HG02798 (cell line): ENCODE results near the gene GGT1.
A peak's percentile ranks its signal among the peaks of the same experiment; 100 is the strongest.
"Not testable (repeated sequence)": the region's sequence is repeated elsewhere in the genome, so short reads cannot be mapped to it uniquely, and the experiment has no call there.

Source experiments
- ATAC-seq: cut with Tn5 transposase; IDR thresholded peaks from one replicate; pipeline ENCODE4 v1.9.1; 2021; ENCODE audit warnings: mild to moderate bottlenecking; ENCODE audit not compliant: unreplicated experiment, poor library complexity

Gene GGT1

DNA sequence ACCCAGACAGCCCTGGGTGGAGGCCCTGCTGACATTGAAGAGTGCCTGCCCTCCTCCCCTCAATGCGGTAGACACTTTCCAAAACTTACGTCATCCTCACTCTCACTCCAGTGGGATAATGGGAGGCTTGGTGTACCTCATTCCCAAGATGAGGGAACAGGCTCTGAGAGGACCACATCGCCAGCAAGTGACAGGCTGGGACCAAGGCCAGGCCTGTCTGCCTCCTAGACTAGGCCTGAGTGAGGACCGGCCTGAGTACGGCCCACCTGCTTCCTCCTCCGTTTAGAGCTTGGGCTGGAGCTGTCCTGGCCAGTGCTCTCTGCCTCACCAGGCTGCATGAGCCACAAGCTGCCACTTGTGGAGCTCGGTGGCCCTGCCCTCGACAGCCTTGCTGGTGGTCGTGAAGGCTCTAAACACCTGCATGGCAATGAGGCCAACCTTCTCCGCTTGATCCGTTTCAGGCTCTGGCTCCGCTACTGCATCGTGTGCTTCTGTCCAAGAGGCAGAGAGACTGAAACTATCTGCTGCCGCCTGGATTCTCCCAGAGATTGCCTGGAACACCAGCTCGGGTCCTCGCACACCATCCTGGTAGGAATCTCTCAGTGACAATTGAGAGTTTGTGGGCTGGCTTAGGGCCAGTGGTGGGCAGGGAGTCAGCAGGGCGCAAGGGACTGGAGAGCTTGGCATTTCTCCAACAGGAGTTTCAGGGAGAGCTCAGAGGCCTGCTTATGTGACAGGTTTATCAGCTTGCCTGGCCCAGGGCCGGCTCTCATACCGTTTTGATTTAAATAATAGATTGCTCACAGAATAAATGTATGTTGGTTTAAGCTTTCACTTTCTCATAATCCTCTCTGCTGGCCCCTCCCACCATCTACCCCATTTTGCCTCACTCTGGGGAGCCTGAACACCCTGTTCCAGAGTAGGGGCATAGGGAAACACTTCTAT lies 19.5 kb upstream of the GGT1 start:
- no peak for ATAC-seq

DNA sequence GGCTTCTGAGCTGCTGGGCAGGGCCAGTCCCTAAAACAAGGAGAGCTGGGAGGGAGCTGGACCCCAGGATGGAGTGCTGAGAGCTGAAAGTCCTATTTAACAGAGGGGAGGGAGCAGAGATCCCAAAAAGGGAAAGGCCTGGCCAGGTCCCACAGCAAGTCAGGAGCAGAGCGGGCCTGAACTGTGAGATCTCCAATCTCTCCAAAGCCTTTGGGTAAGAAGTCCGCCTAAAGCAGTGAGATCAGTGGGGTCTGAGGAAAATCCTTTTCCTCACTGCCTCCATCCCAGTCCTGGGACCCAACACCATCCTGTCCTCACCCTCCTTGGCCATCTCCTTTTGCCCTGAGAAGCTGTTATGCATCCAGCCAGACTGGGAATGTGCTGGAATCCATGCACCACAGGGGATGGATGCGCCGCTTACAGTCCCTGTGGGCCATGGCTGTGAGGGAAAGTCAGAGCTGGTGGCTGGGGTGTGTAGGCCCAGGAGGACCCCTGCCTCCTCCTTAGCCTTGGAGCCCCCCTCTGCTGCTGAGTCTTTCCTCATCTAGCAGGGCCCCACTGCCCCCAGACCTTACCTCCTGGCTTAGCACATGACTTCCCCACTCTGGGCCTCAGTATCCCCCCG lies 18.7 kb upstream of the GGT1 start:
- no peak for ATAC-seq

DNA sequence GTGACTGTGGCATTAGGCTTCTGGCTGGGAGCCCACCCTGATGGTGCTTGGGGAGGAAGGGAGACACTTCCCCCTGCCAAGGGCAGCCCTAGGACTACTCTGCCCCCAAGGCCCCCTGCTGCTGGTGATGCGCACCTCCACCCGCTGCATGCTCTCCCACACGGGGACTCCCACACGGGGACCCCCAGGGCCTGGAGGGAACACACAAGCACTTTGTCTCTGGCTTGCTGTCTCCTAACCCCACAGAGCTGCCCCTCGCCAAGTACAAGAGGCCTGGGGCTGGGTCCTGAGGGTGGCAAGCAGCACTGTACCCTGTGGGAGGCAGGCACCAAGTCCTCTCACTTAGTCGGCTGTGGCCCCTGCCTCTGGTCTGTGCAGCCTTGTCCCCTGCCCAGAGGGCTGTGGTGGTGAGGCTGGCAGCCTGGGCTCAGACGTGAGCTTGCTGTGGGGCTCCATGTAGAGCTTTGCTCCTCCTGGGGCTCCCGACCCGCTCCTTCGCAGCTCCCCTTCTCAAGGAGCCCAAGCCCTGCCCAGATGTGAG lies 18.1 kb upstream of the GGT1 start:
- no peak for ATAC-seq

DNA sequence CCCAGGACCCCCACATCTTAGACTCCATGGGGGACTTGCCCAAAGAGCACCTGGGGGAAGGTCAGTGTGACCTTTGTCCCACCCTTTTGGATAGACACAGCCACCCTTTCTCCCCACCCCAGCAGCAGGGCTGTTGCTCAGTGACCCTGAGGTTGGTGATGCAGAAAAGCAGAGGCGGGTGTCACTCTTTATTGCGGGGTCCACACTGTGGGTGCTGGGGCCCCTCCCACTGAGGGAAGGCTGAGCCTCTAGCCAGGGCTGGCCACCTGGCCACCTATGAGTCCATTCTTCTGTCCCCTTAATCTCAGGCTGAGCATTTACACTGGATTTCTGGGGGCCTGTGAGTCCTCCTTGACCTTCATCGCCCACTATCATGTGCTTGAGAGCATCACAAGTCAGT lies 17.5 kb upstream of the GGT1 start:
- ATAC-seq, result no peak

DNA sequence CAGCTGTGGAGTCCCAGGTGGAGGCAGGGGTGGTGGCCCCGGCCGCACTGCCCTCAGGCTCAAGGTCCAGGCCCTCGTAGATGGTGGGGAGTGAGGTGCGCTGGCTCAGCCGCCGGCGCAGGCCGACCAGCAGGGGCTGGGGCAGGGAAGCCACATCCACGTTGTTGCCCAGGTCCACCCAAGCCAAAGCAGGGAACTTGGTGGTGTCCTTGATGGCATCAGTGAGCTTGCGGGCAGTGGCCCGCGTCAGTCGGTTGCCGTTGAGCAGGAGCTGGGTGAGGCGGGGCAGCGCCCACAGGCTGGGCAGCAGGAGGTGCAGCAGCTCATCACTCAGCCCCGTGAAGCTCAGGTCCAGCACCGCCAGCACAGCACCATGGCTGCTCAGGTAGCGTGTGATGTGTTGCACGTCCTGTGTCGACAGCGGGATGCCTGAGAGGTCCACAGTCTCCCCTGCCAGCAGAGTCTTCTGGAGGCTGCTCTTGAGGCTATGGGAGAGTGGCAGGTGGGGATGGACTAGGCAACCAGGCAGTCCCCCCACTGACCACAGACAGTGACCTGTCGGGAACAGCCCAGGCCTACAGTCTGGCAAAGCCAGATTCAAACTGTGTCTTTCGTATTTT lies 17.0 kb upstream of the GGT1 start:
- no peak for ATAC-seq

DNA sequence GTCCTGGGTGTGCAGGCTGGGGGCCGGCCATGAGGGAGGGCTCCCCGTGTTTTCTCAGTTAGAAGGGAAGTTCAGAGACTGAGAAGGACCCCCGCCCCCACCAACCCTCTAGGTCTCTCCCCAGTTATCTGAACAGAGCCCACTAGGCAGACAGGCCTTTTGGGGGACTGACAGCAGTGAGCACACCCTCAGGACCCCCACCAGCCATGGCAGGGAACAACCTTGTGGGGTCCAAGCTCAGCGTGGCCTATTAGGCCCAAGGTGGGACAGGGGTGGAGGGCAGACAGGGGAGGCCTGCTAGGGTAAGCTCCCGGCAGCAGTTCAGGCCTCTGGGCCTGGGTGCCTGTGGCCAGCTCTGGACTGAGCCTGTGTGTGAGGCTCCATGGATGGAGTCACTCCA lies 15.7 kb upstream of the GGT1 start:
- ATAC-seq, result no peak

DNA sequence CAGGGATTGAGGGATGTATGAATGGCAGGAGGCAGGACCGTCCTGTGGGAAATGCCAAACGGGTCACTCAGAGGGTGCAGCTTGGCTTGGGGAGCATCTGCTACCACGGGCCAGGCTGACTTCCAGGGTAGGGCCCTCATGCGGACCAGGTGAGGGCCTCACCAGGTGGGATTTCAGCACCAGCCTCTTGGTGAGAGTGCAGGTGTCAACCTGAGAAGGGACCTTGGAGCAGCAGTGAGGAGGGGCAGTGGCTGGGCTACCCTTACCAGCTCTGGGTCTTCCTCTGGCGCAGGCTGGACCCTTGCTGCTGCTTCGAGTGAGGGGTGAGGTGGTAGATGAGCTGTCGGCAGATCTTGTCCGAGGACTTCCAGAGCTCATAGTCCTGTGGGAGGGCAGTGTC lies 15.0 kb upstream of the GGT1 start:
- no peak for ATAC-seq

DNA sequence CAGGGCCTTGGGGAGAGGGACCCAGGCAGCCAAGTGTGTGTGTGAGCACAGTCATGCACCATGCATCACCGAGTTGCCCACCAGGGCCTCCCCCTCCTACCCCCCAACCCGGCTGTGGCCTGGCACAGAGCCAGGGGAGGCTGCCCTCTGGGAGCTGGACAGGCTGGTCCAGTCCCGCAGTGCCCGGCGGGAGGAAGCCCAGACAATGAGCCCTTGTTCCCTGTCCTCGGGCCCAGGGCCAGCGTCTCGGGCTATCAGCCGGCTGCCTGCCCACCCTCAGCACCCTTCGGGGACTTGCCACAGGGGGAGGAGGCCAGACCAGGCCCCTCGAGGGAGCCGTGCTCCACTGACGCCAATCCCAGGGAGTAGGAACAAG lies 14.6 kb upstream of the GGT1 start:
- no peak for ATAC-seq

DNA sequence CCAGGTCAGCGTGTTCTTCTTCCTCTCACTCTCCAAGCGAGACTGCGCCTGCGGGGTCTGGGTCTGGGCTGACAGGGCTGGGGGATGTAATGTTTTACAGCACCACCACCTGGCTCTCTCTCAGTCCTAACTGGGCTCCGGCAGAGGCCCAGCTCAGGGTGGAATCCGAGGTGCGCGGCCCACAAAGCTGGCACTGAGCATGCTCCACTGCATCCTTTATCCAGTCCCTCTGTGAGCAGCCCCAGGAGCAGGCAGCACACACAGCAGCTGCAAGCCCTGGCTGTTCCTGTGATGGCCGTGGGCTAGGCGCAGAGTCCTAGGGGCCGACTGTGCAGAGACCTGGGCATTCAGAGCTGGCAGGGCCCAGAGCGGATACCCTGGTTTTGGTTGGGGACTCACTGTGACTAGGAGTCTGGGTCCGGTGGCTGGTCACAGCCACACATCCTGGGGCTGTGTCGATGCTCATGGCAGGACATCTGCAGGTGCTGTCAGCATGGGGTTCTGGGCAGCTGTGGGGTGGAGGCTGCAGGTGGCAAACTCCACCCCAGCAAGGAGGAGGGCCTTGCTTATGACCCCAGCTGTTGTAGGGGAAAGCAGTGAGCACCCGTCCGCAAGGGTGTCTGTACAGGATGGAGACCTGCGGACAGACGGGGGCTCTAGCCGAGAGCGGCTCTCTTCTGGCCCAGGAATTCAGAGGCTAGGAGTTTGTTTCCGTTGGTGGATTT lies 14.1 kb upstream of the GGT1 start:
- no peak for ATAC-seq

DNA sequence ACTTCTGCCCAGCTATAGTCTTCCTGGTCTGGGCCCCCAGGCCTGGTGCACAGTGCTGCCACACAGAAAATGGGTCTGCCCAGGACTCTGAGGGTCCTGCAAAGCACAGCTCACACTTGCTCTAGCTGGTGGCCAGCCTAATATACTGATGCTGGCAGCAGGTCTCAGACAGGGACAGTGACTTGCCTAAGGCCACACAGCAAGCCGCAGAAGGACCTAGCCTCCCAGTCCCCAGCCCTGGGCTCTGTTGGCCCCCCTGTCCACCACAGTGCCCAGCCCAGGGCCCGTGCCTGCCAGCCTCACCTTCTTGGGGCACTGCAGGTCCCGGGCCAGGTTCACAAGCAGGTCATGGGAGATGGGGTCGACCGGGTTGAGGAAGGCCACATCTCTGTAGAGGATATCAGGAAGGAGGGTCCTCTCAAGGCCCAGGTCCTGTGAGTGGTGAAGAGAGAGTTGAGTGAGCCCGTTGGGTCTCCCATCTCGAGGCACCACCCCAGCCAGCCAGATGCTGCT lies 13.4 kb upstream of the GGT1 start:
- no peak for ATAC-seq

DNA sequence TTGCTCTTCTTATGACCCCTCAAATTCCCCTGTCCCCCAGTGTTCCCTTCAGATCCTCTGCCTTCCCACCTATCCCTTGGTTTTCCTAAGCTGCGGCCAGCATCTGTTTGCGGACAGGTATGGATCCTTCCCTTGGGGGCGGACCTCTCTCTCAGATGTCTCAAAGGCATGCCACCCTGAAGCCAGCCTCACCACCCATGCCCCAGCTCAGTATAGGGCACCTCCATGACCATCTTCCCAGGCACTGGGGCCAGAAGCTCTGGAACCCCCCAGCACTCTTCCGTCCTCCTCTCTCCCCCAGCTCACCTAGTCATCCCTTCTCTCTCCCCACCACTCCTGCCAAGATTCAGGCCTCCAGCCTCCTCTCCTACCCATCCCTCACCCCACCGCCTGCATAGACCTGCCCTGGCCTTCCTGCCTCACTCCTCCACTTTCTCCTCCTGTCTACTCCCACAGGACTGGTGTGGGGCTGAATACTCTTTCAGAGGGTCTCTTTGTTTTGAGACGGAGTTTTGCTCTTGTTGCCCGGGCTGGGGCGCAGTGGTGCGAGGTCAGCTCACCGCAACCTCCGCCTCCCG lies 12.3 kb upstream of the GGT1 start:
- ATAC-seq, result no peak

DNA sequence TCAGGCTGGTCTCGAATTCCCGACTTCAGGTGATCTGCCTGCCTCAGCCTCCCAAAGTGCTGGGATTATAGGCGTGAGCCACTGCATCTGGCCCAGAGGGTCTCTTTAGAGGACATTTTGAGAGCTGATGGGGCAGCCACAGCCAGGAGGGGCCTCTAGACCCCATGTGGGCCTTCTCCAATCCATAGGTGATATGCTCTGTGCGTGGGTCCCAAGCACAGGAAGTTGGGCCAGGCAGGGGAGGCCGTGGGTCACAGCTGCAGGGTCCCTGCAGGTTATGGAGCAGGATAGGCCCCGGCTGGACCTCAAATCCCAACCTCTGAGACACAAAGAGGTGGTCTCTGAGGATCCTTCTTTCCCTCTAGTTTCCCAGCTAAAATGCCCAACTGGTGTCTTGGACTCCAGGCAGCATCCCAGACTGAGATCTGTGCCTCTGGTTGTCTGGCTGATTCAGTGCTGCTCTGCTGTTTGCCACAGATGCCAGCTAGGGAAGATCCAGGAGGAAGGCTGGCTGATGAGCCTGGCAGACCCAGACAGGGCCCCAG lies 11.6 kb upstream of the GGT1 start:
- ATAC-seq, result no peak

DNA sequence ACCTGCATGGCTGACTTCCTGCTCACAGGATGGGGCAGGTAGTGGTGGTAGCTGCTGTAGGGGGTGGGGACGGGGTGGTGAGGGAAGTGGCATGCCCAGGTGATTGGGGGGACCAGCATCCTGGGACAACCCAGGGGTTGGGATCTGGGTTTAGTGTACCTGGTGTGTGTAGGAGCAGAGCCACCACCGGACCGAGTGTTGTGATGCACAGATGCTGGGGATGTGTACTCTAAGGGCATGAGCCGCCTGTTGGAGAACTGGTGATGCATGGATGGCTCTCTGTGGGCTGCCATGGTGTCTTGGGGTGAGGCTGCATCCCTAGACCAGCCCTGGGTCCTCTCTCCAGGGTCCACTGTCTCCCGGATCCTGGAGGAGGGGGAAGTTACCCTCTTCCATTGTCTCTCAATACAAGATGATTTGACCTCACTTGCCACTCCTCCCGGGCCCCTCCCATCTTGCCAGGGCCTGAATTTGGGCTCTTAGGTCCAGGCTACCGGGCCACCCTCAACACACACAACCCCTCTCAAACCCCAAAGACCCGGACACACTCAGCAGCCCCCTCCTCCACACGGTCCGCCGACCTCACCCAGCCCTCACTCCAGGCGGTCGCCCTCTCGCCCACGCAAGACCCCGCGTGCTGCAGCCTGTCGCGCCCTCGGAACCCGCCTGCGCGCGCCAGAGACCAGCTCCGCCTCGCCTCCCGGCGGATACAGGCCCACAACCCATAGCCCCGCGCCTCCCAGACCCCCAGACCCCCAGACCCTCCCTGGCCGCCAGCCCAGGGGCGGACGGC lies 10.7 kb upstream of the GGT1 start:
- ATAC-seq, result peak; percentile 5

DNA sequence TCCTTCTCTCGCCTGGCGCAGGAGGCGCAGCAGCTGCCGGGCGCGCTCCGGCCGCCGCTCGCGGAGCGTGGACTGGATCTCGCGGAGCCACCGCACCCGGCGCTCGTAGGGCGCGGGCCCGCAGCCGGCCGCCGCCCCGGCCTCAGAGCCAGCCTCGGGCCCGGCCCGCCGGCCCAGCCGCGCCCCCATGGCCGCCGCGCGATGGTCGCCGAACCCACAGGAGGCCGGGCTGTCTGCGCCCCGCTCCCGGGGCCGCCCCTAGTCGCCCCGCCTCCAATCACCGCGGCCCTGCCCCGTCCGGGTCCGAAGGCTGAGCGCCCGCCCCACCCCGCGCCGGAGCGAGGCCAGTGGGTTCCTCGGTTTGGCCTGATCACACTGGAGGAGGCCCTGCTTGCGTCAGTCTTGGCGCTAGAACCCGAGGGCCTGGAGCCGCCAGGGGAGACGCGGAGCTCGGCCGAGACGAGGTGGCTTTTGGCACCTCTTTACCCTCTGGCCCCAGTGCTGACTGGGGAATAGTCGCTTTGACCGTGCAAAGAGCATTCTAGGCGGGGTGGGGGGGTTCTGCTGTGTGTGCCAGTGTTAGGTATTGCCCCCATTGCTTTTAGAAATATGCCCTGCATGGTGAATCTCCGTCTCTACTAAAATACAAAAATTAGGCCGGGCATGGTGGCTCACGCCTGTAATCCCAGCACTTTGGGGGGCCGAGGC lies 10.0 kb upstream of the GGT1 start, which contains the start of gene LRRC75B:
Gene LRRC75B (minus strand): TSS at position 223 of the 708 bp plus-strand sequence. CDS start 34 bp downstream, at position 189.
- peak; percentile 74 for ATAC-seq

DNA sequence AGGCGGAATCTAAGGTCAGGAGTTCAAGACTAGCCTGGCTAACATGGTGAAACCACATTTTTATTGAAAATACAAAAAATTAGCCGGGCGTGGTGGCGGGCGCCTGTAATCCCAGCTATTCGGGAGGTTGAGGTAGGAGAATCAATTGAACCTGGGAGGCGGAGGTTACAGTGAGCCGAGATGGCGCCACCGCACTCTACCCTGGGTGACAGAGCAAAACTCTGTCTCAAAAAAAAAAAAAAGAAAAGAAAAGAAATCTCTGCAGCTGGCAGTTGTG lies 9.5 kb upstream of the GGT1 start:
- not testable (repeated sequence) for ATAC-seq

DNA sequence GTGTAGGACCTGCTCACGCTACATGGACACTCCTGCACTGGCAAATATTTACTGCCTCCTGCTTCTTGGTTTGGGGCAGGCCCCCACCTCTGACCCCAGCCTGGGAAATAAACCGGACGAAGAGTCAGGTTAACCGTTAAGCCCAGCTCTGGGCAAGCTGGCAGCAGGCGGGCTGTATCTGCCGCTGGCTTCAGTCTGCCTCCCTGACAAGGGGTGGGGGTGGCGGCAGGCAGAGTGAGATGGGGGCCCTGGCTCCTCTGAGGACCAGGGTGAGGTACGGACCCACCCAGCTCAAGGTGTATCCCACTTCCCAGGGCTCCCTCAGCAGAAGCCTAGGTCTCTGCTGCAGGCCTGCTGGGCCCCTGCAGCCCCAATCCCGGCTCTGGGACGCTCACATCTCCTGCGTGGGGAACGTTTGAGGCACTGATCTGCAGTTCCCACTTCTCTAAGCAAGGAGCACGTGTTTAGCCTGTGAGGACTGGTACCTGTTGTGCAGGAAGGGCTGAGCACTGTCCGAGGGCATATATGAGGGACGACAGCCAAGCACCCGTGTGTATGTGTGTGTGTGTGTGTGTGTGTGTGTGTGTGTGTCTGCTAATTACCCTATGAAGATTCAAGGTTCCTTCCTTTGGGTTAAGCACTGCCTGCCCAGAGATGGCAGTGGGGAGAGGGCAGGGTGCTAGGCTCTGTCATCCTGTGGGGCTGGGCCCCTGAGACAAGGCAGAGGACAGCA lies 9.0 kb upstream of the GGT1 start:
- no peak for ATAC-seq

DNA sequence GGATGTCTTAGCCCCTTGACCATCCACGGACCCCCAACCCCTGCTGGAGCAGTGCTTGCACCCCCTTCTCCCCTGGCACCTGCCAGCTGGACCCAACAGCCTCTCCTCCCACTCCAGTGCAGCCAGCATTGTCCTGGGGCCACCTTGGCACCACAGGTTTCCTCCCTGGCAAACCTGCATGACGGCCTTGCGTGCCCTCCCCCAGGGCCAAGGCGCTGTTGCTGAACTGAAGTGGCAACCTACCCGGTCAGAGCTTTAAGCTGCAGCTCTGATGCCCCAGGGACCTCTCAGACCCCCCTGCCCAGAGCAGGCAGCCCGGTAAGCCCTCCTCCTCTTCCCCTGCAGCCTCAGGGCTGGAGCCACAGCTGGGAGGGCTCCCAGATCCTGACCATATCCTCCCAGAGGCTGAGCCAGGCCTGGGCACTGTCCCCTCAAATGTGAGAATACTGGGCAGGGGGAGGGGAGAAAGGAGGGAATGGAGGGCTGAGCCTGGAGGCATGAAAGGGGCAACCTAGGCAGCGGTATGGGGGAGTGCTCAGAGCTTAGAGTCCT lies 8.3 kb upstream of the GGT1 start:
- ATAC-seq, result no peak
